ENCODE measurements around the gene ATXN7L3. TPM values are rescaled to one million over a fixed set of nuclear protein-coding genes. Genes with fewer than 3 reads are reported as not detected.

The ATXN7L3 gene
- total and polyA plus RNA-seq, 9 of the 15 experiments (the other 6 are each of a cell fraction or from before 2014, with no cell fraction given) = 0.62 to 66.1 (median 33.2) TPM

- TF ChIP-seq ZNF282 (CRISPR knock-in tag; IDR thresholded peaks at IDR 0.05) (0 out of 2 replicates have a peak, but pooled peaks have one; percentile 31), ZNF175 (CRISPR knock-in tag; IDR thresholded peaks at IDR 0.05; ENCODE audit: low read depth) (0 out of 2 replicates have a peak, but pooled peaks have one; percentile 9), ZNF280B (CRISPR knock-in tag; IDR thresholded peaks at IDR 0.05) (no peak), STAT5B (CRISPR knock-in tag; IDR thresholded peaks at IDR 0.05) (no peak), SIN3B (IDR thresholded peaks at IDR 0.05; ENCODE audit: low read depth) (no peak), ZNF217 (CRISPR knock-in tag; IDR thresholded peaks at IDR 0.05) (no peak), HMGXB4 (CRISPR knock-in tag; IDR thresholded peaks at IDR 0.05) (peak; percentile 82; the same call in 1 of the 2 replicates), SIN3A (IDR thresholded peaks at IDR 0.05; ENCODE audit: borderline replicate concordance in 2 of 2, control insufficient read depth in 1 of 2, low read depth in 2 of 2, low read length in 2 of 2) (0 out of 4 replicates have a peak, but pooled peaks of 1 of the 2 experiments have one; percentile 37), RBM15 (IDR thresholded peaks at IDR 0.05; ENCODE audit: insufficient read depth, low read length) (no peak), RBBP5 (IDR thresholded peaks at IDR 0.05; ENCODE audit: borderline replicate concordance, insufficient read depth, low read length, poor library complexity, severe bottlenecking) (peak; percentile 75), KDM4B (IDR thresholded peaks at IDR 0.05; ENCODE audit: borderline replicate concordance in 2 of 2, low read depth in 1 of 2) (no peak), COPS2 (conservative IDR thresholded peaks at IDR 0.05) (no peak), BHLHE40 (IDR thresholded peaks at IDR 0.05; ENCODE audit: low read length) (no peak), CBX8 (IDR thresholded peaks at IDR 0.05; ENCODE audit: borderline replicate concordance, extremely low read depth, low read depth, low read length, poor library complexity, severe bottlenecking) (no peak), E2F6 (IDR thresholded peaks at IDR 0.05; ENCODE audit: borderline replicate concordance in 1 of 2, extremely low read depth in 1 of 2, insufficient read depth in 1 of 2, insufficient read length in 1 of 2, low read depth in 1 of 2, low read length in 1 of 2, poor library complexity in 1 of 2, severe bottlenecking in 1 of 2) (peak in 1 of 2 experiments; percentile 64)
- TF ChIP-seq, protein P1, sequence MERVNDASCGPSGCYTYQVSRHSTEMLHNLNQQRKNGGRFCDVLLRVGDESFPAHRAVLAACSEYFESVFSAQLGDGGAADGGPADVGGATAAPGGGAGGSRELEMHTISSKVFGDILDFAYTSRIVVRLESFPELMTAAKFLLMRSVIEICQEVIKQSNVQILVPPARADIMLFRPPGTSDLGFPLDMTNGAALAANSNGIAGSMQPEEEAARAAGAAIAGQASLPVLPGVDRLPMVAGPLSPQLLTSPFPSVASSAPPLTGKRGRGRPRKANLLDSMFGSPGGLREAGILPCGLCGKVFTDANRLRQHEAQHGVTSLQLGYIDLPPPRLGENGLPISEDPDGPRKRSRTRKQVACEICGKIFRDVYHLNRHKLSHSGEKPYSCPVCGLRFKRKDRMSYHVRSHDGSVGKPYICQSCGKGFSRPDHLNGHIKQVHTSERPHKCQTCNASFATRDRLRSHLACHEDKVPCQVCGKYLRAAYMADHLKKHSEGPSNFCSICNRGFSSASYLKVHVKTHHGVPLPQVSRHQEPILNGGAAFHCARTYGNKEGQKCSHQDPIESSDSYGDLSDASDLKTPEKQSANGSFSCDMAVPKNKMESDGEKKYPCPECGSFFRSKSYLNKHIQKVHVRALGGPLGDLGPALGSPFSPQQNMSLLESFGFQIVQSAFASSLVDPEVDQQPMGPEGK (CRISPR knock-in tag; IDR thresholded peaks at IDR 0.05; ENCODE audit: borderline replicate concordance) = no peak
- TF ChIP-seq, protein P2, sequence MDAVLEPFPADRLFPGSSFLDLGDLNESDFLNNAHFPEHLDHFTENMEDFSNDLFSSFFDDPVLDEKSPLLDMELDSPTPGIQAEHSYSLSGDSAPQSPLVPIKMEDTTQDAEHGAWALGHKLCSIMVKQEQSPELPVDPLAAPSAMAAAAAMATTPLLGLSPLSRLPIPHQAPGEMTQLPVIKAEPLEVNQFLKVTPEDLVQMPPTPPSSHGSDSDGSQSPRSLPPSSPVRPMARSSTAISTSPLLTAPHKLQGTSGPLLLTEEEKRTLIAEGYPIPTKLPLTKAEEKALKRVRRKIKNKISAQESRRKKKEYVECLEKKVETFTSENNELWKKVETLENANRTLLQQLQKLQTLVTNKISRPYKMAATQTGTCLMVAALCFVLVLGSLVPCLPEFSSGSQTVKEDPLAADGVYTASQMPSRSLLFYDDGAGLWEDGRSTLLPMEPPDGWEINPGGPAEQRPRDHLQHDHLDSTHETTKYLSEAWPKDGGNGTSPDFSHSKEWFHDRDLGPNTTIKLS (IDR thresholded peaks at IDR 0.05; ENCODE audit: borderline replicate concordance, low read depth) = peak; percentile 44; the same call in 1 of the 2 replicates
Observed at GRCh38 chr17:44219108-44219615, 19.5 kb upstream of the ATXN7L3 start (continued).

Data from K562 (cell line).